GM19452 (cell line): ENCODE data around the gene MRPS34.

ENCODE experiments used
- ATAC-seq: cut with Tn5 transposase; IDR thresholded peaks from one replicate; pipeline ENCODE4 v1.9.1; 2021; ENCODE audit not compliant: unreplicated experiment

MRPS34 gene

DNA sequence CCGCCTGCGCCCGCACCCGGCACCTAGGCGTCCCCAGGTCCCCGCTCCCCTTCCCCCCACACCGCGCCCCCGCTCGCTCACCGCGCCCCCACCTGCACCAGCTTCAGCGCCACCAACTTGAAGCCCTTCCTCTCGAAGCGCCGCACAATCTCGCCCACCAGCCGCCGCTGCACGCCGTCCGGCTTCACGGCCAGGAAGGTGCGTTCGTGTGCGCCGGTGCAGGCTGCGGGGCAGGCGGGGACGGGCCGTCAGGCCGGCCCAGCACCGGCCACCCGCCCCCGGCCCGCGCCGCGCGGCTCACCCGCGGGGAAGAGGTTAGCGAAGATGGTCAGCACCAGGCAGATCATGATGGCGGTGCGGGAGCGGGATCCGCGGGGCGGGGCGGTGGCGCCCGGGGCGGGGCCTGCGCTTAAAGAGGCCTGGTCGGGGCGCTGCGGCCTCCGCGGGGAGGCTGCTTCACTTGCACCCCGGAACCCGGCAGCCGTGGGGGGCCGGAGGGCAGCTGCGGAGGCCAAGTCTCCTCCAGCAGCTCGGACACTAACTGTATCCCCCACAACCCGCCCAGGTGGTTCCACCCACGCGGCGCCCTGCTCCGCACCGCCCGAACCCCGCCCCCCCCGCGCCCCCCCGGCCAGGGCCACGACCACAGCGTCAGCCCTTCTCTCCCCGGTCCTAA is 1.6 kb downstream of the MRPS34 start, which contains the start of gene NME3:
NME3 (minus strand) TSS at position 356 of the 676 bp plus-strand sequence; CDS start at position 347, 9 bp downstream.
- ATAC-seq = no peak

DNA sequence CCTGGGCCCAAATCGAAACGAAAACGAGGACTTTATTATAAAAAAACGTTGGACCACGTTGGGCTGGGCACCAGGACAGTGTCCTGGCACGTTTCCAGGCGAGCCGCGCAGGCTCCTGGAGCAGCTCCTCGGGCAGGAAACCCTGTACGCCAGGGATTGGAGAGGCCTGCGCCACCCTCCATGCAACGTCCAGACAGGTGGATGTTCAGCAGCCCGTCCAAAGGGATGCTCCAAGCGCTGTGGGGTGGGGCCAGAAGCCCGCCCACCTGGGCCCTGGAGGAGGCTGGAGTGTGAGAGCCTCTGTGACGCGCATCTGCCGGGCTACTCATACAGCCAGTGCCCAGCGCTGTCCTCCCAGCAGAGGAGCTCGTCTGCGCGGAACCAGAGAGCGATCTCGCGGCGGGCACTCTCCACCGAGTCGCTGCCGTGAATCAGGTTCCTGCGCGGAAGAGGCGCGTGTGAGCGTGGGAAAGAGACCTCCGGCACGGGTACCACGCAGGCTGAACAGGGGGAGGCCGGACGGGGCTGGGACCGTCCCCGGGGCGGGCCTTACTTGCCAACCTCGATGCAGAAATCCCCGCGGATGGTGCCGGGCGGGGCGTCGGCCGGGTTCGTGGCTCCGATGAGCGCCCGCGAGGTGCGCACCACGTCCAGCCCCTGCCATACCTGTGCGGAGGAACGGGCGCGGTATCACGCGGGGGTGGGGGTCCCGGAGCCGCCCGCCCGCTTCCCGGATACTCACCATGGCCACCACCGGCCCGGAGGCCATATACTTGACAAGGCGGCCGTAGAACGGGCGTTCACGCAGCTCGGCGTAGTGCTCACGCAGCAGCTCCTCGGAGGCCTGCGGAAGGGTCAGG is 2.4 kb downstream of the MRPS34 start:
- ATAC-seq = no peak

DNA sequence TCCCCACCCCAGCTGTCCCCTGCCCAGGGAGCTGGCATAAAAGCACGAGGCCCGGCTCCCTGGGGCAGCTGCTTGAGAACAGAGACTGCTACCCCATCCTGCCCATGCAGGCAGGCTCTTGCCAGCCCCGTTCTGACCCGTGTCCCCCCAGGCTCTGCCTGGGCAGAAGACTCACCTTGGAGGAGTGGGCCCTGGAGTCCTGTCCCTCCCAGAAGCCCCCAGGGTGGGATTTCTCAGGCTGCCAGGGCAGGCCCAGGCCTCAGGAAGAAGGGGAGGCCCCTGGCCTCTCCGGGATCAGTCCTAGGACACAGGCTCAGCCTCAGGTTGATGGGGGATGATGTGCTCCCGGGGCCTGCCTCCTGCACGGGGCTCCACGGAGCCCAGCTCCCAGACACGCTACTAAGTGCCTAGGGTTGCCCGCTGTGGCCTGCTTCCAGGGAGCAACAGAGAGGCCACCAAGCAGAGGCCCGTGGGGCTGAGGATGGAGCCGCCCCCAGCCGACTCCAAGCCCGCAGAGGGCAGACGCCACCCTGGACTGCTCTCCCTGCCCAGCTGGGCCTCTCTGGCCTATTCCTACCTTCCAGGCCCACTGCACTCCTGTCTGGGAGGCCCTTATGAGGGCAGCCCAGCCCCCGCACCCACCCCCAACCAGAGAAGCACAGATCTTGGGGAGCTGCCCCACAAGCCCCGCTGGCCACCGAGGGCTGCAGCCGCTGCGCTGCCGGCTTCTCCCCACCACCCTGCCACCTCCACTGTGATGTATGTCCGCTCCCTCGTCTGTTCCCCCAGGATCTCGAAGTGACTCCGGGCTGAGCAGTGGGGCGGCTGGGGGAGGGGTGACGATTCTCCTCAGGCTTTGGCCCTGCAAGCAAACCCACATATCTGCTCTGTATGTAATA is 3.3 kb downstream of the MRPS34 start:
- ATAC-seq = no peak

DNA sequence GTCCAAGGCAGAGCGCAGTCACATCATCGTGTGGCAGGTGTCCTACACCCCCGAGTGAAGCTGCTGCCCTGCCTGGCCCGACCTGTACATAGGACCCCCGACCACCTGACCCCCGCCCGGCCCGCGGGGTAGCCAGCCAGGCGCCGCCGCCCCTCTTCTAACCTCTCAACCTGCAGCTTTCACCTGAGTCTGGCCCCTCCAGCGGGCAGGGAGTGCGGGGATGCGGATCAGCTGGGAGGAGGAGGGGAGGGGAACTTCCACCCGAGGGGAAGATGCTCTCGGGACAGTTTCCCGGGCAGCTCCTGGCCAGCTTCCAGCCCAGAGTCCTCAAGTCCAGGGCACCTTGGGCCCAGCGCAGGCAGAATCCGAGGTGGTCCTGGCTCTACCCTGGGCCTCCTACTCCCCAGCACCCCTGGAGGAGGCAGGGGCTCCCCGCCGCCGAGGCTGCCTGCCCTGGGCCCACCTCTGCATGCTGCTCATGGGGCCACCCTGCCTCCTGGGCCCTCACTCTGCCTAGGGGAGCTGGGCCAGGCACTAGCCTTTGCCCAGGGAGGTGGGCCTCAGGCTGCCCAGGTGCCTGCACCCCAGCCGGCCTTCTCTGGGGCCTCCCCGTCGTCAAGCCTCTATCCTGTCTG is 4.0 kb downstream of the MRPS34 start:
- no peak for ATAC-seq

DNA sequence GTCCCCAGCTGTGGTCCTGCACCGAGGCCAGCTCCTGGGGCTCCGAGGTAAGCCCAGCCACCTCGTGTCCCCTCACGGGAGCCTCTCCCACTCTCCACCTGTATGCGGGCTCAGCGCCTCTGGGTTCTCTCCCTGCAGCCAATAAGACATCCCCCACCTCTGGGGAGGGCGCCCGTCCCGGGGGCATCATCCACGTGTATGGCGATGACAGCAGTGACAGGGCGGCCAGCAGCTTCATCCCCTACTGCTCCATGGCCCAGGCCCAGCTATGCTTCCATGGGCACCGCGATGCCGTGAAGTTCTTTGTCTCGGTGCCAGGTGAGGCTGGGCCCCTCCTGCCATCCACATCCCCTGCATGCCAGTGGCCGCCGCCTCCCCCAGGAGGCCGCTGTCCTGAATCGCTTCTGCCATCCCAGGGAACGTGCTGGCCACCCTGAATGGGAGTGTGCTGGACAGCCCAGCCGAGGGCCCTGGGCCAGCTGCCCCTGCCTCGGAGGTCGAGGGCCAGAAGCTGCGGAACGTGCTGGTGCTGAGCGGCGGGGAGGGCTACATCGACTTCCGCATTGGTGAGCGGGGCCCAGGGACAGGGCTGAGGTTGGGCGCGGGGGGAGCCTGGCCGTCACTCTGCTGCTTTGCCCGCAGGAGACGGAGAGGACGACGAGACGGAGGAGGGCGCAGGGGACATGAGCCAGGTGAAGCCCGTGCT is 4.7 kb downstream of the MRPS34 start:
- ATAC-seq = no peak

DNA sequence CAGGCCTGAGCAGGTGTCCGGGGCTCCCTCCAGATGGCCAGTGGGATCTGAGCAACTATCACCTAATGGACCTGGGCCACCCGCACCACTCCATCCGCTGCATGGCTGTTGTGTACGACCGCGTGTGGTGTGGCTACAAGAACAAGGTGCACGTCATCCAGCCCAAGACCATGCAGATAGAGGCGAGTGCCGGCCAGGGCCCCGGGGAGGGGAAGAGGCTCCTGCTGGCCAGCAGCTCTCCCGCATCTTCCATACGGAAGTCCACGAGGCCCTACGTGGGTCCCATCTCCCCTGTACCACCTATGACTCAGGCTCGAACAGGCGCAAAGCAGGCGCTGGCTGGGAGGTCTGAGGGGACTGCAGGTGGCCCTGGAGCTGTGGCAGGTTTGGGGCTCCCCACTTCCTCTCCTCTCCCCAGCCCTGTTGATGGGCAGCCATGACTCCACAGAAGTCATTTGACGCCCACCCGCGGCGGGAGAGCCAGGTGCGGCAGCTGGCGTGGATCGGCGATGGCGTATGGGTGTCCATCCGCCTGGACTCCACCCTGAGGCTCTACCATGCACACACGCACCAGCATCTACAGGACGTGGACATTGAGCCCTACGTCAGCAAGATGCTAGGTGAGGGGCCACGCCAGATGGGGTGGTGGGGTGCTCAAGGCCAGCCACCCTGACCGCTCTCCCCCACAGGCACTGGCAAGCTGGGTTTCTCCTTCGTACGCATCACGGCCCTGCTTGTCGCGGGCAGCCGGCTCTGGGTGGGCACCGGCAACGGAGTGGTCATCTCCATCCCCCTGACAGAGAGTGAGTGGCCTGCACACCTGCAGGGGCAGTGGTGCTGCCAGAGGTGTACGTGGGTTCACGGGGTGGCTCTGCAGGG is 5.6 kb downstream of the MRPS34 start:
- no peak for ATAC-seq

DNA sequence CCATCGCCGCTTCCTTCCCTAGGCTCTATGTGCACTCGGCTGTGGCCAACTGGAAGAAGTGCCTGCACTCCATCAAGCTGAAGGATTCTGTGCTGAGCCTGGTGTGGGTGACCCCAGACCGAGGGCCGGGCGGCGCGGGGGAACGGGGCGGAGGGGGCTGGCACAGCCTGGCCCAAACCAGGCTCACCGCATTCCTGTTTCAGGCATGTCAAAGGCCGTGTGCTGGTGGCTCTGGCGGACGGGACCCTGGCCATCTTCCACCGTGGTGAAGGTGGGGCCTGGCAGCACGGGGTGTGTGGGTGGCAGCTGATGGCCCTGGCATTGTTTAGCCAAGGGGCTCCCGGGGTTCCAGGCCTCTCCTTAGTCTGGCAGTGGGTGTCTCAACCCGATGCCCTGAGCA is 6.2 kb downstream of the MRPS34 start:
- ATAC-seq = no peak

DNA sequence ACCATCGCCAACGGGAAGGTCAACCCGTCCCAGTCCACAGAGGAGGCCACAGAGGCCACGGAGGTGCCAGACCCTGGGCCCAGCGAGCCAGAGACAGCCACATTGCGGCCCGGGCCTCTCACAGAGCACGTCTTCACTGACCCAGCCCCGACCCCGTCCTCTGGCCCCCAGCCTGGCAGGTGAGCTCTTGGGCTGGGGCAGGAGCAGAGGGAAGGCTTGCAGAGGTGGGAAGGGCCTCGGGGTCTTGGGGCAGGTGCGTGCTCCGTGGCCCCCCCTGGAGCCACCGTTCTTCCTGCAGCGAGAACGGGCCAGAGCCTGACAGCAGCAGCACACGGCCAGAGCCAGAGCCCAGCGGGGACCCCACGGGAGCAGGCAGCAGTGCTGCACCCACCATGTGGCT is 6.7 kb downstream of the MRPS34 start:
- ATAC-seq = no peak

DNA sequence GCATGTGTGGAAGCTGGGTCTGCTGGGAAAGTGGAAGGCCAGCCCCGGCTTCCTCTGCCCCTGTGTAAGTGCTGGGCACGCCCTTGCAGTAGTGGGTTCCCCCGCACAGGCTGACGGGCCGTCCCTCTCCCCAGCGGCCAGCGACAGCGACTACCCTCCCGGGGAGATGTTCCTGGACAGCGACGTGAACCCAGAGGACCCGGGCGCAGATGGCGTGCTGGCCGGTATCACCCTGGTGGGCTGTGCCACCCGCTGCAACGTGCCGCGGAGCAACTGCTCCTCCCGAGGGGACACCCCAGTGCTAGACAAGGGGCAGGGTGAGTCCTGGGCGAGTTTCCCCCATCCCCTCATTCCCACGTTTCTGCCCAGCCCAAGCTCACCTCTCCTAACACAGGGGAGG is 7.1 kb downstream of the MRPS34 start:
- ATAC-seq = no peak

DNA sequence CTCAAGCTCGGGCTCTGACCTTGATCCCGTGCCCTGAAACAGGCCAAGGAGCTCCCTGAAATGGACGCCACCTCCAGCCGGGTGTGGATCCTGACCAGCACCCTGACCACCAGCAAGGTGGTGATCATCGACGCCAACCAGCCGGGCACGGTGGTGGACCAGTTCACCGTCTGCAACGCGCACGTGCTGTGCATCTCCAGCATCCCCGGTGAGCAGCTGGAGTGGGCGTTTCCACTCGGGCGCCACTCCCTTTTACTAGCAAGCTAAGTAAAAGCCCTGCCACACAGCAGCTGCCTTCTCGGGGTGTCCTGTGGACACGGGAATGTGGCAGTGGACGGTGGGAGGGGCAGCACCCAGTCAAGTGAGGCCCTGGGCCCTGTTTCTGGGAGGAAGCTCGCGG is 8.0 kb downstream of the MRPS34 start:
- ATAC-seq = no peak

DNA sequence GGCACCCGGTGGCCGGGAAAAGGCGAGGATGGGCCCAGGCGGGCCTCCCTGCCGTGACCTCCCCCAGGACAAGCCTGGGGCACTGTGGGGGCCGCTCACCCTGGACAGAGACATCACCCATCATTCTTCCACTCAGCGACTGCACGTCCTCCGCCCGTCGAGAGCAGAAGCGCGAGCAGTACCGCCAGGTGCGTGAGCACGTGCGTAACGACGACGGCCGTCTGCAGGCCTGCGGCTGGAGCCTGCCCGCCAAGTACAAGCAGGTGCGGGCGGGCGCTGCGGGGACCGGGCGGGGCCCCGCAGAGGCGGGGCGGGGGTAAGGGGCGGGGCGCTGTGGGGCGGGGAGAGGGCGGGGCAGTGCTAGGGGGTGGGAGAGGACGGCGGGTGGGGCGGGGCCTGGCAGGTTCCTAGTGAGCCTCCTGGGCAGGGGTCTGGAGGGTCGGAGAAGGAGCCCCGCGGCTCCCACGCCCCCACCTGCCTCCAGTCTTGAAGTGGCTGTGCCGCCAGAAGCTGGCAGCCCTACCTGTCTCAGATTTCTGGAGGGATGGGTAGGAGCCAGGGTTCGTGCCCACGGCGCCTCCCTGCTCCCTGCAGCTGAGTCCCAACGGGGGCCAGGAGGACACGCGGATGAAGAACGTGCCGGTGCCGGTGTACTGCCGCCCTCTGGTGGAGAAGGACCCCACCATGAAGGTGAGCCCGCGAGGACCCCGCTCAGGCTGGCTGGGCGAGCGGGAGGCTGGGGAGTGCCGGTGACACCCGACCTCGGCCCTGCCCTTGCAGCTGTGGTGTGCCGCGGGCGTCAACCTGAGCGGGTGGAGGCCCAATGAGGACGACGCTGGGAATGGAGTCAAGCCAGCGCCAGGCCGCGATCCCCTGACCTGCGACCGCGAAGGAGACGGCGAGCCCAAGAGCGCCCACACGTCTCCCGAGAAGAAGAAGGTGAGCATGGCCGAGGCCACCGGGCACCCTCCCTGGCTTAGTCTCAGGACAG is 9.1 kb downstream of the MRPS34 start:
- ATAC-seq = no peak

DNA sequence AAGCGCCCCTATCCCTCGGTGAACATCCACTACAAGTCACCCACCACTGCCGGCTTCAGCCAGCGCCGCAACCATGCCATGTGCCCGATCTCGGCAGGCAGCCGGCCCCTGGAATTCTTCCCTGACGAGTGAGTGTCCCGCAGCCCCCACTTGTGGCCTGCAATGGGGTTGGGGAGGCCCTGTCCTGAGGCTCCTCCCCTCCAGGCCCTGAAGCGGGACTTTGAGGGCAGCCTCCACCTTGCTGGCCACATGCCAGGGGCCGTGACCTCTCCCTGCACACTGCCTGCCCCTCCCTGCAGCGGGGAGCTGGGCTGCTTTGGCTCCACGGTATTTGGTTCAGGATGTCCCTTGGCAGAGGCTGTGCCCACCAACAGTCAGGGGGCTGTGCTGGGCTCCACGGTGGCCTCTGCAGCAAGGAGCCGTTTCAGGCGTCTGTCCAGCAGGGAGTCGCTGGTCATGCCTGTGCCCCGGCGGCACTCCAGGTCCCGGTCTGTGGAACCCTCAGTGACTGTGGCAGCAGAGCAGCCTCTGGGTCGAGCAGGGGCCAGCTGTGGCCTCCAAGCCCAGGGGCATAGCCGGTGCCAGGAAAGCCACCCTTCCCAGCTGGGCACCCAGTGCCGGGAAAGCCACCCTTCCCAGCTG is 9.9 kb downstream of the MRPS34 start:
- ATAC-seq = no peak

DNA sequence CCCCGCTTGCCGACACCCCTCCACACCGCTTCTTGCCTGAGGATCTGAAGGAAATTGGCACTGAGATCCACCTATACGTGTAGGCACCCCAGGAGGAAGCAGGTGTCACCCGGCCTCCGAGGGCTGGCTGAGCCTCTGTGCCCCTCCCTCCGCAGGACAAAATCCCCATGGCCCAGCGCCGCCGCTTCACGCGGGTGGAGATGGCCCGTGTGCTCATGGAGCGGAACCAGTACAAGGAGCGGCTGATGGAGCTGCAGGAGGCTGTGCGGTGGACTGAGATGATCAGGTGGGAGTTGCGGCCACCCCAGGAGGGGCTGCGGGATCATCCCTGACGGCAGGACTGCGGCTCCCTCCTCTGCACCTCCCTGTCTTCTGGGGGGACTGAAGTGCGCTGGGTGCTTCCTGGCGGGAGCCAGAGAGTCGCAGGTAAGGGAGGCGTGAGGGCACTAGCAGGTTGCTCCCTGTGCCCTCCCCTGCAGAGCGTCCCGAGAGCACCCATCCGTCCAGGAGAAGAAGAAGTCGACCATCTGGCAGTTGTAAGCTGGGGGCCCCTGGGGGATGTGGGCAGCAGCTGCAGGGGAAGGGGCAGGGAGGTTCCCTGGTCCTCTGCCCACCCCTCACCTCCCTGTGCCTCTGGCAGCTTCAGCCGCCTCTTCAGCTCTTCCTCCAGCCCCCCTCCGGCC is 10.6 kb downstream of the MRPS34 start:
- no peak for ATAC-seq

DNA sequence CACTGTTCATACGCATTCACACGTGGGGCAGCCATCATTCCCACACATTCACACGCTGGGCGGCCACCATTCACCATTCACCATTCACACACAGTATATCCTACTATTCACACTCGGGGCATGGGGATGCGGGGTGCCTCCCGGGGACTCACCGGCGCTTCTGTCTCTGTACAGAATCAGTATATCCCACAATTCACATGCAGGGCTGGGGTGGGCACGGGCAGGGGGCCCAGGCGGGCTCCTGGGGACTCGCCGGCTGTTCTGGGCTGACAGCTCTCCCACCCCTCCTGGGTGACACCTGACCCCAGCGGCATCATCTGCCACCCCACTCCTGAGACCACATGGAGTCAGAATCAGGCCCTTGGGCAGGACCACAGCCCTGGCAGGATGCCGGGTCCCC is 11.2 kb downstream of the MRPS34 start:
- no peak for ATAC-seq

DNA sequence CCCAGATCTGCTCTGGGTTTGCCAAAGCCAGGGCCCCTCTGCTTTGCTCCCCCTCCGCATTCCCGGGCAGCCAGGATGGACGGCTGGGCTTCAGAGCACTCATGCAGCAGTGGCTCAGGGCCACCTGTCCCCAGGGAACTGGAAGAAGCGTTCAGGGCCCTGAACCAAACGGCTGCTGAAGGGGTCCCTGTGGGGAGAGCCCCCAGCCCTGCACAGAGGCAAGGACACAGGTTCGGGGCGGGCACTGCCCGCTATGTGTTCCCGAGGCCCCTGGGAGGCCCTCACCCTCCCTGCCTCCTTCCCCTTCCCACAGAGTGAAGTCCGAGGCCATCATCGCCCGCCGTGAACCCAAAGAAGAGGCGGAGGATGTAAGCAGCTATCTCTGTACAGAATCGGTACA is 12.0 kb downstream of the MRPS34 start:
- ATAC-seq = no peak

DNA sequence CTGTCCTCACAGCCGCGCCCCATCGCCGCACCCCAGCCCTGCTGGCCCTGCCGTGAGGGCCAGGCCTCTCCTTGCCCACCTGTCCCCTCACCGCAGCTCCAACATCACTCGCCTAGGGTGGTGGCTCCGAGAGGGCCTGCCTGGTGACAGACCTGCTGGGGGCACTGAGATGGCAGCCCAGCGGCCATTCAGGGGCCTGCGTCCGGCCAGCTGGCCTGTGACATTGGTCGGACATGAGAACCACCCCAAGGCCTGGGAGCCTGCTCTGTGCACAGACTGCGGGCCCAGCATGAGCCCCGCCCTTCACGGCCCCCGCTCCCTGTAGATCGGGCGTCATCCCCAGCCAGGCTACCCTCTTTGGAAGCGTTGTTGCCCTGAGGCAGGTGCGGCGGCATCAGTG is 13.4 kb downstream of the MRPS34 start:
- no peak for ATAC-seq

DNA sequence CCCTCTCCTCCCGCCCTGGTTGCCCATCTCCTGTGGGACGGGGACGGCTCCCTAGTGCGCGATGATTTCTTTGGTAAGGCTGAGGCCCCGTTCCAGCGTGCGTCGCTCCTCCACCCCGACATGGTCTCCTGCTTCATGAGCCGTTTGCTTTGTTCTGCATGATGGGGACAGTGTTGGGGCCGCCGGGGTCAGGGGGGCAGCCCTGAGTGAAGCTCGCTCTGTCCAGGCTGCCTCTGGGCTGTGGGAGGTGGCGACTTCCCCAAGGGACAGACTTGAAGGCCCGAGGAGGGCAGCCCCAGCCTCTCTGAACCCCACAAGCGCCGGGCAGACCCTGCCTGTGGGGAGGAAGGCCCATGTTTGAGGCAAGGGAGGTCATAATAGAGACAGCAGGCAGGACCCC is 14.0 kb downstream of the MRPS34 start:
- no peak for ATAC-seq
